ENCODE data around the gene DOK7.
"Not testable (repeated sequence)": the region's sequence is repeated elsewhere in the genome, so short reads cannot be mapped to it uniquely, and the experiment has no call there.

Gene DOK7

DNA sequence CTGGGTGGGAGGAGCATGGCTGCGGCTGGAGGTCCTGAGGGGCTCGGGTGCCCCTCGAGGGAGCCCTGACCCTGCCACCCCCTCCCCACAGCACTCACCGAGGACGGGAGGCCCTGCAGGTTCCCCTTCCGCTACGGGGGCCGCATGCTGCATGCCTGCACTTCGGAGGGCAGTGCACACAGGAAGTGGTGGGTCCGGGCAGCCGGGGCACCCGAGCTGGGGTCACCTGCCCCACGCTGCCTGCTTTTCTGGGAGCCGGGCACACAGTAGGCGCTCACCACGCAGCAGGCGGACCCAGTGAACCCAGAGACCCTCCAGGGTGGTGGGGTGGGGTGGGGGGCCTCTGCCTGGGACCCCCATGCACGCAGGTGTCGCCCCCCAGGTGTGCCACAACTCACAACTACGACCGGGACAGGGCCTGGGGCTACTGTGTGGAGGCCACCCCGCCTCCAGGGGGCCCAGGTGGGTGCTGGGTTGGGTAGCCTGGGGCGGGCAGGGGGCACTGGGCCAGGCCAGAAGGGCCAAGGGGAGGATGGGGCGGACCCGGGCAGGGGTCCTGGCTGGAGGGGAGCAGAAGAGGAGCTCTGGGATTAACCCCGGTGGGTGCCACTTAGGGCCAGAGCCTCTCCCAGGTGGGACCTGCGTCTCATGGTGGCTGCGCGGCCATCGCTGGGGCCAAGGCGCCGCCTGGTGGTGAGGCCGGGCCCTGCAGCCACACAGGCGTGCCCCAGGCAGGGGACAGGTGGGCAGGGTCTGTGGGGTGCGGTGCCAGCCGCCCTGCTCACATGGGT, 20.0 kb upstream of the DOK7 start:
- peak; percentile 89 for DNase-seq (ENCODE audit: low spot score)

DNA sequence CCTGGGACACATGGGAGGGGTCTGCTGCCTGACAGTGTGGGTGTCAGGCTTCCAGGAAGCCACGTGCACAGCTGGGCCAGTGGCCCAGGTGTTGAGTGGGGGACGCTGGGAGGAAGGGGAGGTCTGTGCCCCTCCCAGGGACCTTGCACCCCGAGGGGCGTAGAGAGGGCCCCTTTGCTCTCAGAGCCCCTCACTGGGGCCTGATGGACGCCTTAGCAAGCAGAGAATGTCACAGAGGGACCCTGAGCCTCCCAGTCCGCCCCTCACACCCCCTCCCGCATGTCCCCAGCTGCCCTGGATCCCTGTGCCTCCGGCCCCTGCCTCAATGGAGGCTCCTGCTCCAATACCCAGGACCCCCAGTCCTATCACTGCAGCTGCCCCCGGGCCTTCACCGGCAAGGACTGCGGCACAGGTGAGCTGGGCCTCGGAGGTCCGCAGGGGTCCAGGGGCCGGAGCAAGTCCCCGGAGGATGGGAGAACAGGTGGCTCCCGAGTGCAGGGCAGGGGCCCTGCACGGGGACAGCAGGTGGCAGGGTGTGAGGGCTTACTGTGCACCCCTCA, 19.3 kb upstream of the DOK7 start:
- no peak for DNase-seq (ENCODE audit: low spot score)

DNA sequence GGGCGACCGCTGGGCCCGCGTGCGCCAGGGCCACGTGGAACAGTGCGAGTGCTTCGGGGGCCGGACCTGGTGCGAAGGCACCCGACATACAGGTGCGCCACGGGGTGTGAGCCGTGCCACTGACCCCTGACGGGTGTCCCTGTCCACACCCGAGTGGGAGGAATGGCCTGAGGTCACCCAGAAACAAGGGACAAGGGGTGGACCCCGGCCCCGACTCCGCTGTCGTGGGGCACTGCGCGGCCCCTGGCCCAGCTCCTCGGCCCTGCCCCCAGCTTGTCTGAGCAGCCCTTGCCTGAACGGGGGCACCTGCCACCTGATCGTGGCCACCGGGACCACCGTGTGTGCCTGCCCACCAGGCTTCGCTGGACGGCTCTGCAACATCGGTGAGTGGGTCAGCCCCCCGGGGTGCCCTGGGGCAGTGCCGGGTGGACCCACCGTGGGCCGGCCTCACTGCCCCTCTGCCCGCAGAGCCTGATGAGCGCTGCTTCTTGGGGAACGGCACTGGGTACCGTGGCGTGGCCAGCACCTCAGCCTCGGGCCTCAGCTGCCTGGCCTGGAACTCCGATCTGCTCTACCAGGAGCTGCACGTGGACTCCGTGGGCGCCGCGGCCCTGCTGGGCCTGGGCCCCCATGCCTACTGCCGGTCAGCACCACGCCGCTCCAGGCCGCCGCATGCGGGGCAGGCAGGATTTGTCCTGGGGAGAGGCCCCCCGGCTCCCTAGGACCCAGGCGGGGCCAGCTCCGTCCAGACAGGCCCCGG, 18.6 kb upstream of the DOK7 start:
- no peak for DNase-seq (ENCODE audit: low spot score)

DNA sequence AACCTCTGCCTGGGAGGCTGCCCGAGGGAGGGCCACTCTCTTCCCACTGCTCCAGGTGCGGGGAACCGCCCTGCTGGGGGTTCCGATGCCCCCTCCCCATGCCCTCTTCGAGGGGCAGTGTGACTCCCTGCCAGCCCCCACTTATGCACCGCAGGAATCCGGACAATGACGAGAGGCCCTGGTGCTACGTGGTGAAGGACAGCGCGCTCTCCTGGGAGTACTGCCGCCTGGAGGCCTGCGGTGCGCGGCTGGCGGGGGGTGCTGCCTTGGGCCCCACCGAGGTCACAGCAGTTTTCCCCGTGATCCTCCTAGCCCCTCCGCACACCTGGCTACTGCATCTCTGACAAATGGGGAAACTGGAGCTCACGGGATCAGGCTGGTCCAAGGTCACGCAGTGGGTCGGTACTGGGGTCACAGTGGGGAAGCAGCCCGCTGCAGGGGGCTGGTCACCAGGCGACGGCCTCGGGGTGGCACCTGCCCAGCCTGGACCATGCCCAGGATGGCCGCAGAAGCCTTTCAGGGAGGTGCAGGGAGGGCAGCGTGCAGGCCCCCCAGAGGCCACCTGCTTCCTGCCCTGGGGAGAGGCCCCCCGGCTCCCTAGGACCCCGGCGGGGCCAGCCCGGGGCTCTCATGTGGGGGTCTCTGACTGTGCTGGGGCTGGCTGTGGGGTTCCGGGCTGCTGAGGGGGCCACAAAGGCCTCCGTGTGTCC, 17.8 kb upstream of the DOK7 start:
- no peak for DNase-seq (ENCODE audit: low spot score)

DNA sequence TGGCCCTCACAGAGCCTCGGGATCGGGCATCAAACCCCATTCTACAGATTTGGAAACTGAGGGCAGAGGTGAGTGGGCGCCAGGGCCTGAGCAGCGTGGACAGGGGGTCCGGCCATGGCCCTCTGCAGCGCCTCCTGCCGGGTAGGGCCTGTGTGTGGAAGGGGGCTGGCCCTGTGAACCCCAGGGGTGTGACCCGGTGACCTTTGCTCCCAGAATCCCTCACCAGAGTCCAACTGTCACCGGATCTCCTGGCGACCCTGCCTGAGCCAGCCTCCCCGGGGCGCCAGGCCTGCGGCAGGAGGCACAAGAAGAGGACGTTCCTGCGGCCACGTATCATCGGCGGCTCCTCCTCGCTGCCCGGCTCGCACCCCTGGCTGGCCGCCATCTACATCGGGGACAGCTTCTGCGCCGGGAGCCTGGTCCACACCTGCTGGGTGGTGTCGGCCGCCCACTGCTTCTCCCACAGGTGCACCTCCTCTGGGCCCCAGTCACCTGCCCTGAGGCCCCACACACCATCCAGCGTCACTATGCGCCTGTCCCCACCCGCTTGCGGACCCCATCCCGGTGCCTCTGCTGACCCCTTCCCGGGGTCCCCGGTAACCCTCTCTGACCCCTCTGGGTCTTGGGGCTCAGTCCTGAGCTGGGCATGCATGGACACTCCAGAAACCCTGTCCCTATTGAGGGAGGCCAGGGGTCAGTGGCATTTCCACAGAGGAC, 17.1 kb upstream of the DOK7 start:
- no peak for DNase-seq (ENCODE audit: low spot score)

DNA sequence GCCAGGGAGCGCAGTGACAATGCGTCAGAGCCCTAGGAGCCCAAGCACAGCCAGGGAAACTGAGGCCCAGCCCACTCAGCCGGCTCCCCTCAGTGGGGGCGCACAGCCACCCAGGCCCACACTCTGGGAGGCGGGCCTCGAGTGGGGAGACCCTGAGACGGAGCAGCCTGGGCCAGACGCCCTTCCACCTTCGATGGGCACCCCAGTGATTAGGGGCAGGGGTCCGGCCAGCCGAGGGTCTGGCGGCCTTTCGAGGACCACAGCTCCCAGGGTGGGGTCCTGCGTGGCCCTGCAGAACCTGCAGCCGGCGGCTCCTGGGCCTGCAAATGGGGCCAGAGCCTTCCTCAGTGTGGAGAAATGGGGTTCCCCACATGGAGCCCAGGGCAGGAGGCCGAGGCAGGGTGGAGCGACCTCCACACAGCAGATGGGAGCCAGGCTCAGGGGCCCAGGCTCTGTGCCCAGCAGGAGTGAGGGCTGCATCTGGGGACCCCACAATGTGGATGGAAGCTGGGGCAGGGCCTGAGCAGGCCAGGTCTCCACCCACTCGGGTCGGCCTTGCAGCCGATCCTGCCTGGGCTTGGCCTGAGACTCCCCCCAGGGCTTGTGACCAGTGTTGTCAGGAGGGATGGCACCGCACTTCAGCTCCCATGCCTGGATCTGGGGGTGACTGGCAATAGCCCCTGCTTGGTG, 16.3 kb upstream of the DOK7 start:
- no peak for DNase-seq (ENCODE audit: low spot score)

DNA sequence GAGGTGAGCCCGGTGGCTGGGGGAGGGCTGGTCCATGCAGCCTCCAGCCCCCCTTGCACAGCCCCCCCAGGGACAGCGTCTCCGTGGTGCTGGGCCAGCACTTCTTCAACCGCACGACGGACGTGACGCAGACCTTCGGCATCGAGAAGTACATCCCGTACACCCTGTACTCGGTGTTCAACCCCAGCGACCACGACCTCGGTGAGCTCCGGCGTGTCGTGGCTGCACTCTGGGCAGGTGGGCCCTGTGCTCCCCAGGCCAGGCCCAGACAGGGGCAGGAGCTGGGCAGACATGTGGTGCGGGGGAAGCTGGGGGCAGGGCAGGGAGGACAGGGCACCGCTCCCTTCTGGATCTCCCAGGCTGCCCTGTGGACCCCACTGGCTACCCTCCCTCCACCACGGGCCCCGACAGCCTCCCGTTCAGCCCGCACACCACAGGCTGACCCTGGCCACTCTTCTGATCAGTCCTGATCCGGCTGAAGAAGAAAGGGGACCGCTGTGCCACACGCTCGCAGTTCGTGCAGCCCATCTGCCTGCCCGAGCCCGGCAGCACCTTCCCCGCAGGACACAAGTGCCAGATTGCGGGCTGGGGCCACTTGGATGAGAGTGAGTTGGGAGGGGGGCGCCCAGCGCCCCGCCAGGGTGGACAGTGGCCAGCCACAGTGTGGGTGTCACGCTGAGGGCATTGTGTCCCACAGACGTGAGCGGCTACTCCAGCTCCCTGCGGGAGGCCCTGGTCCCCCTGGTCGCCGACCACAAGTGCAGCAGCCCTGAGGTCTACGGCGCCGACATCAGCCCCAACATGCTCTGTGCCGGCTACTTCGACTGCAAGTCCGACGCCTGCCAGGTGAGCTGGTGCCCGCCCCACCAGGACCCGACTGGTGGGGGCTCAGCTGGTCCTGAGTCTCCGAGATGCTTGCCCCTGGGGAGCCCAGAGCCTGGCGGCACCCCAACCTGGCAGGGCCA, 15.4 kb upstream of the DOK7 start:
- DNase-seq (ENCODE audit: low spot score) = no peak

DNA sequence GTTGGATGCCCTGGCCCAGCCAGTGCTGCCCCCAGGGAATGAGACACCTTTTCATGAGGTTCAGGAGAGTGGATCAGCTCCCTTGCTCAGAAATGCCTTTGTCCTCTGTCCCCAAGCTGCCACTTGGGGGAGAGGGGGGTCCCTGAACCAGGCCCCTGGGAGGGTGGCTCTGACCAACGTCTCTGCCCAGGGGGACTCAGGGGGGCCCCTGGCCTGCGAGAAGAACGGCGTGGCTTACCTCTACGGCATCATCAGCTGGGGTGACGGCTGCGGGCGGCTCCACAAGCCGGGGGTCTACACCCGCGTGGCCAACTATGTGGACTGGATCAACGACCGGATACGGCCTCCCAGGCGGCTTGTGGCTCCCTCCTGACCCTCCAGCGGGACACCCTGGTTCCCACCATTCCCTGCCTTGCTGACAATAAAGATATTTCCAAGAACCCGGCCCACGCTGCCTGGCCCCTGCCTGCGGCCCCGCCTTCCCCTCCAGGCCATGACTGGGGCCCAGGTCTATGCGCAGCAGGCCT, 14.0 kb upstream of the DOK7 start:
- no peak for DNase-seq (ENCODE audit: low spot score)

DNA sequence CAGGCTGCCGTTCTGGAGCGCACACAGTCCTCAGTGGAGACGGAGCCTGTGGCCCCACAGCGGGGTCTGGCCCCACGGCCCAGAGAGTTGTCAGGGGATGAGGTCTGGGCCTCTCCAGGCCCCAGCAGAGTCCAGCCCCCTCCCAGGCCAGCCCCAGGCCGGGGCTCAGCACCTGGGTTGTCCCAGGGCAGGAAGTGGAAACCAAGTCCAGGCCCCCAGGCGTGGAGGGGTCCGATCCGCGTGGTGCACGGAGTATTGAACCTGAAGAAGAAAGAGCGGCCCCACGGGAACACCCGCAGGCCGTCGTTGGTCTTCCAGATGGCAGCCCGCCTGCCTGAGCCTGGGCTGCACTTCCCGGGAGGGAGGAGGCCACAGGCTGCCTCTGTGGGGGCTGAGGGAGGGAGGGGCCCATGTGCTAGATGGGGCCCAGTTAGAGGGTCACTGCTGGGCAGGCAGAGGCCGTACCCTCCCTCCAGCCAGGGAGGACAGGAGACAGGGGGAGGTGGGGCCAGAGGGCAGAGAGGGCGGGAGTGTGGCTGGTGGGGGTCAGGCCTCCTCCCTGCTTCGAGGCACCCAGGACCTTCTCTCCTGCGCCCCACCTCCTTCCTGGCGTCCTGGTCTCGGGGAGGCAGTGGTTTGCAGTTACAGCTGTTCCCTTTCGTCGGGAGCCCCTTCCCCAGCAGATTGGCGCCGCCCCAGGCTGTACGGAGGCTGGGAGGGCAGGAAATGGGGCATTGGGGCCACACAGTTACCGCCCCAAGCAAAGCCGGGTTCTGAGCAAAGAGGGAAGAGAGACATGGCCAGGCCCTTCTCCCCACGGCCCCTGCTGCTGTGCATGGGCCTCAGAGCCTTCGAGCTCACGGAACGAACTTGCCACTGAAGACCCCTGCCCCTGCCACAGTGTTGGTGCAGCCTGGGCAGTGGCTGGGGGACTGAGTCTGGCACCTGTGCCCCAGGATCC, 13.3 kb upstream of the DOK7 start:
- no peak for DNase-seq (ENCODE audit: low spot score)

DNA sequence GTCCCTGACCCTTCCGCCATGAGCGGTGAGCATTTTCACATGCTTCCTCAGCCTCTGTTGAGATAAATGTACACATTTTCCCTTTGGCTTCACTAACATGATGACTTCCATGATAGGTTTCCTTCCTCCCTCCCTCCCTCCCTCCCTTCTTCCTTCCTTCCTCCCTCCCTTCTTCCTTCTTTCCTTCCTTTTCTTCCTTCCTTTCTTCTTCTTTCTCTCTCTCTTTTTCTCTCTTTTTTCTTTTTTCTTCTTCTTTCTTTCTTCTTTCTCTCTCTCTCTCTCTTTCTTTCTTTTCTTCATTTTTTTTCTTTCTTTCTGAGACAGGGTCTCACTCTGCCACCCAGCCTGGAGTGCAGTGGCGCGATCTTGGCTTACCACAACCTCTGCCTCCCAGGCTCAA, 12.5 kb upstream of the DOK7 start:
- no peak for DNase-seq (ENCODE audit: low spot score)

DNA sequence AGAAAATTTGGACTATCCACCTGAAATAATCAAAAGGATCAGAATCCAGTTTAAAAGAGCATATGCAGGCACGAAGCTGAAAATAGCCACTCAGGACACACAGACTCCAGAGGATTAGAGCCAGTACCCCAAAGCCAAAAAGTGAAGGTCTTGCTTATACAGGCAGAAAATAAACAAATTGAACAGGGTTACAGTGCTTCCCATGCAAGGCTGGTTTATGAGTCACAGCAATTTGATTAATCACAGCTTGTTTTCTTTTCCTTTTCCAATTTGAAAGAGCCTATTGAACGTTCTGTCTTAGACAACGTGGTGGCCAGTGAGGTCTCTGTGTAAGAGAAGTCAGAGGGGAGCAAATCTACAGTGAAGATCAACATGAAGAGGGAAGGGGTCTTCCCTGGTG, 11.2 kb upstream of the DOK7 start:
- peak; percentile 71 for DNase-seq (ENCODE audit: low spot score)

DNA sequence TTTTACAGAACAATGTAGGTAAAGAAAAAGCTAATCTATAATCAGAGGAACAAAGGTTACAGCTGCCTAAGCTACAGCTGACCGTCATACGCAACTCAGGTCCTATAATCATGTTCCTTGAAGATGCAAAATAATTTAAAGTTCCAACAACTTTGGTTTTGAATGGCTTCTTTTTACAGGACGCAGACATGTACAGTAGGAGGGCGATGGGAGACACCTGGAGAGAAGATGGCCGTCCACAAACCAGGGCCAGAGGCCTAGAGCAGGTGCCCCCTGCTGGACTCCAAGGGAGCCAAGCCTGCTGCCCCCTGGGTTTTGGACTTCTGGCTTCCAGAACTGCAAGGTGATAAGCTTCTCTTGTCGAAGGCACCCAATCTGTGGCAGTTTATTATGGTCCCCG, 10.7 kb upstream of the DOK7 start:
- DNase-seq (ENCODE audit: low spot score) = no peak

DNA sequence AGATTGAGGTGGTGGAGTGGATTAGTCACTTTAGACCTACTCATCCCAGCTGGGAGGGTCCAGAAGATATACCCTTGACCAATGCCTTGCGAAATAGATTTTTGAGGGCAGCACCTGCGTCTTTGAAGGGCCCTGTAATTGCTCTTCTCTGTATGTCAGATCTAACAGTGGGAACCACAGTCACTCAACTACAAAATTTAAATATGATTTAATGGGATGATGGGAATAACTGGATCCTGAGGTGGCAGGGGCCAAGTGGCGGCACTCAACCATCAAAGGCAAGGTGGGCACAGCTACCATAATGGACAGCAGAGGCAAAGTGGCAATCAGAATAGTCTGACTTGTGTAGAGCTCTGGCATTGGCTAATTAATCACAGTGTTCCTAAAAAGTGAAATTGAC, 7.5 kb upstream of the DOK7 start:
- not testable (repeated sequence) for DNase-seq (ENCODE audit: low spot score)

DNA sequence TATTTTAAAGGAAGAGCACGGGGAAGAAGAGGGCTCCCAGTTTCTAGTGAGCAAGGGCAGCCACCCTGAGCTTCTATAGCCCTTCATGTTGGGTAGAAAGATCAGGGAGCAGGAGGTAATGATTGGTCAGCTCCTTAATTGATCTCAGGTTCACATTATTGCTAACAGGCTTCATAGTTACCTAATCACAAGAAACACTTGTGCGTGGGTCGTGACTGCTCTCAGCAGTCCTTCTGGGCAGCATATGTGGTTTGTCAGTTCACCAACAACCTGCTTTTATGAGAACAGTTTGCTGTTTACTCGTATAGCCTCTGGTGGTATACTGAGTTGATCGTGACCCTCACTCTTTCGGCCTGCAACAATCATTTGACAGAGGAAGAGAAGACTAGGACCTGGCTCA, 4.7 kb upstream of the DOK7 start:
- DNase-seq (ENCODE audit: low spot score) = no peak

DNA sequence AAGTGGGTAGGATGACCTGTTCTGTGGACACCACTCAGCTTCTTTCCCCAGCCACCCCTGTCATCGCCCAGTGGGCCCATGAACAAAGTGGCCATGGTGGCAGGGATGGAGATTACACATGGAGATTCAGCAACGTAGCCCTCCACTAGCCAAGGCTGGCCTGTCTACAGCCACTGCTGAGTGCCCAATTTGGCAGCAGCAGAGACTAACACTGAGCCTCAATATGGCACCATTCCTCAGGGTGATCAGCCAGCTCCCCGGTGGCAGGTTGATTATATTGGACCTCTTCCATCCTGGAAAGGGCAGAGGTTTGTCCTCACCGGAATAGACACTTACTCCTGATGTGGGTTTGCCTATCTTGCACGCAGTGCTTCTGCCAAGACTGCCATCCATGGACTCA, 4.0 kb upstream of the DOK7 start:
- not testable (repeated sequence) for DNase-seq (ENCODE audit: low spot score)

DNA sequence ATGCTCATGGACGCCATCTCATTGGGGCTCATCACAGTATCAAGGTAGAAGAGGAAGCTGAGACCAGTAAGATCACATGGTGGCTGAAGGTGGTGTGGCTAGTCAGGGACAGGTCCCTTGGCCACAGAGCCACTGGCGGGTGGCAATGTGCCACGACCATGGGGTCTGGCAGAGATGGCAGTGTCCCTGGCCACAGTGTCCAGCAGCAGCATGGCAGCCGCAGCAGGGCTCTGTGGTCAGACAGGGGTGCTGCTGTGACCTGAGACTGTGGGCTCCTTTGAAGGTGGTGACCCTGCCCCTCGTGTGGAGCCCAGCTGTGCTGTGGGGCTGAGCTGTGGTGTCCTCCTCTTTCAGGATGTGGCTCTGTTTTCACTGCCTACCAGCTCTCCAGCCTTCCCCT, 2.2 kb upstream of the DOK7 start:
- DNase-seq (ENCODE audit: low spot score) = no peak

DNA sequence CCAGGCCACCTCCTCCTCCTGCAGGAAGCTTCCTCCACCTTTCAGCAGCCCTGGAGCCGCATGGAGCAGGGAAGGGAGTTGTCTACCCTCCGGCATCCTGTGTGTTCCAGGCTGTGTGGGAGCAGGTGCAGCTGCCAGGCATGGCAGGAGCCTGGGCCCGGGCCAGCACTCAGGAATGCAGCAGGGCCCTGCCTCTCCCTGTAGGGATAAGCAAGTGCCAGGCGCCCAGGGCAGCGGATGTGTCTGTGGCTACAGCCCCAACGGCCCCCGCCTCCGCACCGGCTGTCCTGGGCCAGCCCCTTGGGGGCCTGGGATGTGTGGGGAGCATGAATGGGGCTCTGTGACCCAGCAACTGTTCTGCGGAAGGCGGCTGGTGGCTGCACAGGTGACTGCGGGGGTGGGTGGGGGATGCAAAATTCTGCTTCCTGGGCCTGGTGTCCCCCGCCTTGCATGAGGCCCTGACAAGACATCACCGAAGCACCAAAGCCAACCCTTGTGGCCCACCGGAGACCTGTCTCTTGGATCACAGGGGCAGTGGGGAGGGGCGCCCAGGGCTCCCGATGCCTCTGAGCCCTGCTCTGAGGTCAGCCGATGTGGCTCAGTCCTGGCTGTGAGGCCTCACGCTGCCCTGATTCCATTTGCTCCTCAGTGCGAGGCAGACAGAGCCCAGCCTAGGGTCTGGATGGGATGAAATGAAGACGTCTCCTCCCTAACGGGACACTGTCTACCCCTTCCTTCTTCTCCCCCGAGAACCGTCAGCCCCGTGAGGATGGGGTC, 1.4 kb upstream of the DOK7 start:
- no peak for DNase-seq (ENCODE audit: low spot score)

DNA sequence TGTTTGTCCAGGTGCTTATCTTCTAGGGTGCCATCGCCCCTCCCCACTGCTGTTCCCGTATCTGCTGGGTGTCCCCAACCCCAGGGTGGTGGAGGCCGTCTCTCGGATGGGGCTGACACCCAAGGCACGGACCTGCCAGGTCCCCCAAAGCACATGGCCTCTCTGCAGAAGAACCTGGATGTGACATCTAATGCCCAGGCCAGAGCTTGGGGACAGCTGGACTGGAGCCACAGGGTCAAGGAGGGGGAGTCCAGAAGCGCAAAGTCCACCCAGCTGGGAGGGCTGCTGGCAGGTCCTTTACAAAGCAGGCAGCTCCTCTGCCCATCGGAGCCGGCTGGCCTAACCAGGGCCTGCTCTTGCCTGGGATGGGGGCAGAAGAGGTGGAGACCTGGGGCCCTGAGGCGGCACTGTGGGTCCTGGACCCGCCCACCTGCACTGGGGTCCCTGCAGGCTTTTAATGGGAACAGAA, 751 bp upstream of the DOK7 start:
- DNase-seq (ENCODE audit: low spot score) = no peak
